Immature natural killer cell (primary cell): ENCODE data around the gene ARHGEF5. TPM values are rescaled to one million over a fixed set of nuclear protein-coding genes. Genes with fewer than 3 reads are reported as not detected.

ENCODE experiments used
- DNase-seq, 3 donors: peaks; one replicate each; pipeline ENCODE4 v3.0.0; 2022; ENCODE audit warnings: mixed read lengths in 1 of 3
- H3K27ac Mint-ChIP-seq, 6 donors: one replicate each; pipeline ENCODE4 v1.8.0; 2020; ENCODE audit warnings: mixed read lengths in 6 of 6, mild to moderate bottlenecking in 5 of 6, inconsistent platforms in 4 of 6, moderate library complexity in 3 of 6
- H3K27me3 Mint-ChIP-seq, 3 donors: one replicate each; pipeline ENCODE4 v1.8.0; 2020 to 2021; ENCODE audit warnings: low read depth in 3 of 3, mild to moderate bottlenecking in 3 of 3, mixed read lengths in 3 of 3, moderate library complexity in 3 of 3, inconsistent platforms in 1 of 3
- H3K36me3 Mint-ChIP-seq, 3 donors: one replicate each; pipeline ENCODE4 v1.8.0; 2020; ENCODE audit warnings: mixed read lengths in 3 of 3, inconsistent platforms in 2 of 3, mild to moderate bottlenecking in 2 of 3
- H3K4me1 Mint-ChIP-seq, 2 donors: one replicate each; pipeline ENCODE4 v1.8.0; 2020; ENCODE audit warnings: inconsistent platforms in 2 of 2, mild to moderate bottlenecking in 2 of 2, mixed read lengths in 2 of 2, moderate library complexity in 1 of 2
- H3K4me3 Mint-ChIP-seq, 5 donors: one replicate each; pipeline ENCODE4 v1.8.0; 2020; ENCODE audit warnings: mild to moderate bottlenecking in 5 of 5, mixed read lengths in 5 of 5, inconsistent platforms in 3 of 5, moderate library complexity in 3 of 5
- H3K9me3 Mint-ChIP-seq, 6 donors: one replicate each; pipeline ENCODE4 v1.8.0; 2020; ENCODE audit warnings: mild to moderate bottlenecking in 6 of 6, mixed read lengths in 6 of 6, inconsistent platforms in 4 of 6, moderate library complexity in 3 of 6
- polyA plus RNA-seq, 3 donors: library from polyadenylated mRNA; unstranded; fragments of 300-500 nt; fragmentation: Illumina TruSeq; gene quantifications; one replicate each; pipeline ENCODE4 v1.2.3, GENCODE V29; 2021

Gene ARHGEF5
- polyA plus RNA-seq, 3 donors from 2014 or later, result 0.27 TPM; not detected in 2

GRCh38 chr7:144391823-144392255 is 36.6 kb downstream of the ARHGEF5 start:
- Mint-ChIP-seq H3K27me3 (peaks cover 0 to 3% (median 2%) of the 10 kb centered on the region in 3 donors), H3K4me1 (peaks cover 2 to 6% of the 10 kb centered on the region in 2 donors), H3K4me3 (peak overlapping the region in 1 of 5 donors; percentile 4), H3K9me3 (no peaks in the 10 kb centered on the region), H3K27ac (no peak overlapping the region), H3K36me3 (no peaks in the 10 kb centered on the region)
- peak; percentile 22 to 45 (median 37) for DNase-seq

GRCh38 chr7:144397086-144397485 is 41.9 kb downstream of the ARHGEF5 start:
- H3K27me3 Mint-ChIP-seq, result no peaks in the 10 kb centered on the region
- no peaks in the 10 kb centered on the region for H3K36me3 Mint-ChIP-seq
- no peaks in the 10 kb centered on the region for H3K9me3 Mint-ChIP-seq
- peaks cover 0 to under 1% of the 10 kb centered on the region in 2 donors for H3K4me1 Mint-ChIP-seq
- H3K4me3 Mint-ChIP-seq, result no peak overlapping the region
- no peak for DNase-seq
- H3K27ac Mint-ChIP-seq, result no peak overlapping the region

GRCh38 chr7:144398291-144398690 is 43.1 kb downstream of the ARHGEF5 start:
- H3K36me3 Mint-ChIP-seq, result no peaks in the 10 kb centered on the region
- no peaks in the 10 kb centered on the region for H3K9me3 Mint-ChIP-seq
- DNase-seq, result no peak
- no peak overlapping the region for H3K4me3 Mint-ChIP-seq
- H3K27me3 Mint-ChIP-seq, result peaks cover 0 to 2% (median 0%) of the 10 kb centered on the region in 3 donors
- no peaks in the 10 kb centered on the region for H3K4me1 Mint-ChIP-seq
- H3K27ac Mint-ChIP-seq, result no peak overlapping the region

- Mint-ChIP-seq H3K36me3 (no peaks in the 10 kb centered on the region), H3K9me3 (no peaks in the 10 kb centered on the region), H3K27me3 (peaks cover 0 to 2% (median 0%) of the 10 kb centered on the region in 3 donors), H3K27ac (no peak overlapping the region), H3K4me1 (no peaks in the 10 kb centered on the region), H3K4me3 (no peak overlapping the region)
- DNase-seq, result no peak
Measured at GRCh38 chr7:144398911-144399310, 43.7 kb downstream of the ARHGEF5 start.

- no peak for DNase-seq
- no peaks in the 10 kb centered on the region for H3K4me1 Mint-ChIP-seq
- H3K9me3 Mint-ChIP-seq, result no peaks in the 10 kb centered on the region
- peaks cover 0 to 2% (median 0%) of the 10 kb centered on the region in 3 donors for H3K27me3 Mint-ChIP-seq
- no peaks in the 10 kb centered on the region for H3K36me3 Mint-ChIP-seq
- no peak overlapping the region for H3K27ac Mint-ChIP-seq
- no peak overlapping the region for H3K4me3 Mint-ChIP-seq
Measured at GRCh38 chr7:144399946-144400345, 44.7 kb downstream of the ARHGEF5 start.

- peaks cover 0 to 2% (median 2%) of the 10 kb centered on the region in 3 donors for H3K27me3 Mint-ChIP-seq
- H3K9me3 Mint-ChIP-seq, result no peaks in the 10 kb centered on the region
- no peak overlapping the region for H3K4me3 Mint-ChIP-seq
- no peak for DNase-seq
- no peaks in the 10 kb centered on the region for H3K4me1 Mint-ChIP-seq
- no peaks in the 10 kb centered on the region for H3K36me3 Mint-ChIP-seq
- H3K27ac Mint-ChIP-seq, result no peak overlapping the region
Measured at GRCh38 chr7:144401490-144401889, 46.3 kb downstream of the ARHGEF5 start.

GRCh38 chr7:144403102-144403501 is 47.9 kb downstream of the ARHGEF5 start:
- Mint-ChIP-seq H3K4me1 (no peaks in the 10 kb centered on the region), H3K4me3 (no peak overlapping the region), H3K27me3 (peaks cover 2% of the 10 kb centered on the region in 3 donors), H3K36me3 (no peaks in the 10 kb centered on the region), H3K27ac (no peak overlapping the region), H3K9me3 (peaks cover 0 to 2% (median 0%) of the 10 kb centered on the region in 6 donors)
- DNase-seq, result no peak

GRCh38 chr7:144403649-144404061 is 48.5 kb downstream of the ARHGEF5 start, which contains the start of gene NOBOX:
NOBOX (minus strand) TSS chr7:144403693.
- no peak for DNase-seq
- H3K36me3 Mint-ChIP-seq, result no peaks in the 10 kb centered on the region
- no peak within 1 kb of the TSS for H3K27ac Mint-ChIP-seq
- no peaks in the 10 kb centered on the region for H3K4me1 Mint-ChIP-seq
- no peak within 1 kb of the TSS for H3K4me3 Mint-ChIP-seq
- H3K9me3 Mint-ChIP-seq, result peaks cover 0 to 2% (median 0%) of the 10 kb centered on the region in 6 donors
- peaks cover 2% of the 10 kb centered on the region in 3 donors for H3K27me3 Mint-ChIP-seq

GRCh38 chr7:144404946-144405345 is 49.7 kb downstream of the ARHGEF5 start:
- H3K4me3 Mint-ChIP-seq, result no peak overlapping the region
- H3K27me3 Mint-ChIP-seq, result peaks cover 2 to 5% (median 2%) of the 10 kb centered on the region in 3 donors
- DNase-seq, result no peak
- H3K4me1 Mint-ChIP-seq, result no peaks in the 10 kb centered on the region
- no peak overlapping the region for H3K27ac Mint-ChIP-seq
- peaks cover 0 to 2% (median 0%) of the 10 kb centered on the region in 6 donors for H3K9me3 Mint-ChIP-seq
- no peaks in the 10 kb centered on the region for H3K36me3 Mint-ChIP-seq

- Mint-ChIP-seq H3K4me3 (no peak overlapping the region), H3K27ac (no peak overlapping the region), H3K4me1 (no peaks in the 10 kb centered on the region), H3K36me3 (no peaks in the 10 kb centered on the region), H3K27me3 (peaks cover 2 to 7% (median 5%) of the 10 kb centered on the region in 3 donors), H3K9me3 (peaks cover 0 to 2% (median 0%) of the 10 kb centered on the region in 6 donors)
- DNase-seq, result no peak
Measured at GRCh38 chr7:144407266-144407931, 52.2 kb downstream of the ARHGEF5 start.

- no peak overlapping the region for H3K4me3 Mint-ChIP-seq
- DNase-seq, result no peak
- no peaks in the 10 kb centered on the region for H3K4me1 Mint-ChIP-seq
- no peak overlapping the region for H3K27ac Mint-ChIP-seq
- peaks cover 2 to 7% (median 4%) of the 10 kb centered on the region in 3 donors for H3K27me3 Mint-ChIP-seq
- no peaks in the 10 kb centered on the region for H3K36me3 Mint-ChIP-seq
- peaks cover 0 to 2% (median 0%) of the 10 kb centered on the region in 6 donors for H3K9me3 Mint-ChIP-seq
Measured at GRCh38 chr7:144408121-144408520, 52.9 kb downstream of the ARHGEF5 start.

- no peak for DNase-seq
- H3K4me3 Mint-ChIP-seq, result no peak overlapping the region
- H3K27me3 Mint-ChIP-seq, result peaks cover 2 to 6% (median 4%) of the 10 kb centered on the region in 3 donors
- peaks cover 0 to 2% (median 0%) of the 10 kb centered on the region in 6 donors for H3K9me3 Mint-ChIP-seq
- H3K4me1 Mint-ChIP-seq, result no peaks in the 10 kb centered on the region
- H3K36me3 Mint-ChIP-seq, result peaks cover 0 to 3% (median 0%) of the 10 kb centered on the region in 3 donors
- H3K27ac Mint-ChIP-seq, result no peak overlapping the region
Measured at GRCh38 chr7:144410441-144410840, 55.2 kb downstream of the ARHGEF5 start.

GRCh38 chr7:144414815-144415214 is 59.6 kb downstream of the ARHGEF5 start:
- DNase-seq, result no peak
- H3K4me3 Mint-ChIP-seq, result no peak overlapping the region
- H3K9me3 Mint-ChIP-seq, result peaks cover 0 to 5% (median 0%) of the 10 kb centered on the region in 6 donors
- H3K4me1 Mint-ChIP-seq, result no peaks in the 10 kb centered on the region
- no peak overlapping the region for H3K27ac Mint-ChIP-seq
- H3K27me3 Mint-ChIP-seq, result peaks cover 0 to 6% (median 2%) of the 10 kb centered on the region in 3 donors
- peaks cover 0 to 3% (median 0%) of the 10 kb centered on the region in 3 donors for H3K36me3 Mint-ChIP-seq

- DNase-seq, result no peak
- H3K27me3 Mint-ChIP-seq, result peaks cover 0 to 3% (median 0%) of the 10 kb centered on the region in 3 donors
- no peak overlapping the region for H3K27ac Mint-ChIP-seq
- no peak overlapping the region for H3K4me3 Mint-ChIP-seq
- H3K36me3 Mint-ChIP-seq, result peaks cover 0 to 3% (median 0%) of the 10 kb centered on the region in 3 donors
- peaks cover 0 to 5% (median 0%) of the 10 kb centered on the region in 6 donors for H3K9me3 Mint-ChIP-seq
- H3K4me1 Mint-ChIP-seq, result no peaks in the 10 kb centered on the region
Measured at GRCh38 chr7:144415858-144416257, 60.7 kb downstream of the ARHGEF5 start.
